ENCODE results near the gene ZNF506. TPM values are rescaled to one million over a fixed set of nuclear protein-coding genes. Genes with fewer than 3 reads are reported as not detected.
"Not testable (repeated sequence)": the region's sequence is repeated elsewhere in the genome, so short reads cannot be mapped to it uniquely, and the experiment has no call there.

Gene ZNF506
- total RNA-seq, 1 donor: 7.1 TPM

- no peak for TF ChIP-seq CTCF (IDR thresholded peaks at IDR 0.05; ENCODE audit: insufficient read depth, low read length)
- no peak for DNase-seq (ENCODE audit: low read depth)
- H3K4me3 ChIP-seq (ENCODE audit: low read depth, low read length): no peak overlapping the region
Measured at GRCh38 chr19:19748249-19748938, 73.2 kb downstream of the ZNF506 start.

- TF ChIP-seq CTCF (IDR thresholded peaks at IDR 0.05; ENCODE audit: insufficient read depth, low read length): no peak
- H3K4me3 ChIP-seq (ENCODE audit: low read depth, low read length): no peak overlapping the region
- DNase-seq (ENCODE audit: low read depth): no peak
Measured at GRCh38 chr19:19747357-19748220, 74.0 kb downstream of the ZNF506 start.

- H3K4me3 ChIP-seq (ENCODE audit: low read depth, low read length): no peak overlapping the region
- DNase-seq (ENCODE audit: low read depth): no peak
- no peak for TF ChIP-seq CTCF (IDR thresholded peaks at IDR 0.05; ENCODE audit: insufficient read depth, low read length)
Measured at GRCh38 chr19:19746286-19747213, 75.0 kb downstream of the ZNF506 start.

- H3K4me3 ChIP-seq (ENCODE audit: low read depth, low read length): no peak overlapping the region
- no peak for TF ChIP-seq CTCF (IDR thresholded peaks at IDR 0.05; ENCODE audit: insufficient read depth, low read length)
- DNase-seq (ENCODE audit: low read depth): no peak
Measured at GRCh38 chr19:19745496-19746285, 75.9 kb downstream of the ZNF506 start.

GRCh38 chr19:19744641-19745040, 76.9 kb downstream of the ZNF506 start:
- DNase-seq (ENCODE audit: low read depth): no peak
- TF ChIP-seq CTCF (IDR thresholded peaks at IDR 0.05; ENCODE audit: insufficient read depth, low read length): no peak

GRCh38 chr19:19743921-19744320, 77.6 kb downstream of the ZNF506 start:
- not testable (repeated sequence) for H3K4me3 ChIP-seq (ENCODE audit: low read depth, low read length); DNase-seq (ENCODE audit: low read depth)

More at GRCh38 chr19:19744641-19745040, 76.9 kb downstream of the ZNF506 start:
- no peak overlapping the region for H3K4me3 ChIP-seq (ENCODE audit: low read depth, low read length)
